HEK293 (cell line): ENCODE data around the gene CDC42EP1.

Experiments used
- KLF16 ChIP-seq: fragments of 450-650 bp; formaldehyde crosslinking; IDR thresholded peaks from 2 replicates; pipeline ENCODE4 v1.5.1; 2017; ENCODE audit warnings: missing biosample characterization, missing genetic modification characterization
- MZF1 ChIP-seq: fragments of 450-650 bp; formaldehyde crosslinking; IDR thresholded peaks from 2 replicates; pipeline ENCODE4 v1.5.1; 2017; ENCODE audit warnings: missing biosample characterization, missing genetic modification characterization, borderline replicate concordance
- ZBTB7A ChIP-seq: fragments of 450-650 bp; formaldehyde crosslinking; IDR thresholded peaks from 2 replicates; pipeline ENCODE4 v1.5.1; 2016; ENCODE audit warnings: low read depth, missing biosample characterization, missing genetic modification characterization
- ZNF146 ChIP-seq: fragments of 450-650 bp; formaldehyde crosslinking; IDR thresholded peaks from 2 replicates; pipeline ENCODE4 v1.5.1; 2016; ENCODE audit warnings: missing biosample characterization, missing genetic modification characterization
- ZNF274 ChIP-seq, 2 experiments: fragments of 200-500 bp in 1 of 2; fragments of 450-650 bp in 1 of 2; sonication (Bioruptor generic) in 1 of 2; formaldehyde crosslinking in 1 of 2; IDR thresholded peaks; 2 replicates each; pipeline versions ENCODE4 v1.5.1 to v1.6.1; 2014 to 2016; ENCODE audit warnings: borderline replicate concordance in 1 of 2, inconsistent platforms in 1 of 2, low read length in 1 of 2, missing biosample characterization in 1 of 2, missing genetic modification characterization in 1 of 2
- ZNF664 ChIP-seq: fragments of 450-650 bp; formaldehyde crosslinking; IDR thresholded peaks from 2 replicates; pipeline ENCODE4 v1.5.1; 2016; ENCODE audit warnings: missing biosample characterization, missing genetic modification characterization
- TF ChIP-seq, protein P1 (sequence below): fragments of 450-650 bp; formaldehyde crosslinking; IDR thresholded peaks from 2 replicates; pipeline ENCODE4 v1.5.1; 2016; ENCODE audit warnings: missing biosample characterization, missing genetic modification characterization
- TF ChIP-seq, protein P2 (sequence below): fragments of 450-650 bp; formaldehyde crosslinking; IDR thresholded peaks from 2 replicates; pipeline ENCODE4 v1.5.1; 2016; ENCODE audit warnings: missing biosample characterization, missing genetic modification characterization
- TF ChIP-seq, protein P3 (sequence below): fragments of 450-650 bp; formaldehyde crosslinking; IDR thresholded peaks from 2 replicates; pipeline ENCODE4 v1.5.1; 2016; ENCODE audit warnings: missing biosample characterization, missing genetic modification characterization
- TF ChIP-seq, protein P4 (sequence below): IDR thresholded peaks from 2 replicates; pipeline ENCODE4 v1.6.1; 2011; ENCODE audit warnings: mild to moderate bottlenecking, low read depth, low read length, borderline replicate concordance

DNA sequence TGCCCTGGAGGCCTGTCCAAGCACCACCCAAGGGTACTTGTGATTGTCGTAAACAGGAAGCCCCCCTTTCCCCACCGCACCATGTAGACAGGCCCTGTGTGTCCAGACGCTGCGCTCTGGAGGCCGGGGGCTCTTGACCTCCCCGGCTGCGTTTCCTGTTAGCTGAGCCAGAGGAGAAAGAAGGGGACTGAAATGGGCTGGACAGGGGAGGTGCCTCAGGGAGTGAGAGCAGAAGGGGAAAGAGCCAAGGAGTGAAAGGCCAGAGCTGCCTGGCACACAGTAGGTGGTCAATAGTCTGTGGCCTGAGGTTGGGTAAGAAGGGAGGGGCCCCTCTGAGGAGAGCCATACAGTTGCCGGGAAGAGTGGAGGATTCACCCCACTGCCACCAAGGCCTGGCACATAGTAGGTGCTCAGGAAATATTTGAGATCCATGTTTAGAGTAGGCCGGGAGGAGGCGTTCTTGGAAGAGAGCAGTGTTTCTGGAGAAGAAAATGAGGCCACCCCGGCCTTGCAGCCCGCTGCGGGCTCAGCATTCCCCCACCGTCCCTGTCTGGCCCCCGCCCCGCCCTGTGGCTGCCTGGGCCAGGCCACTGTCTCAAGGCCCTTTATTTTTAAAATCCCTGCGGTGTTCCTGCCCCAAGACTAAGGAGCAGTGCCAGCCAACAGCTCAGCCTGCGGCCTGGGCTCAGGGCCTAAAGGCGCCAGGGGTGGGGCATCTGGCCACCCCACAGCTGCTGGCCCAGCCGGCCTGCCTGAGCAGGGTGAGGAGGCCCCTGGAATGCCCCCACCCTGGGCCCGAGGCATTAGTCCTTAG is 13.6 kb upstream of the CDC42EP1 start:
- TF ChIP-seq, protein P1, sequence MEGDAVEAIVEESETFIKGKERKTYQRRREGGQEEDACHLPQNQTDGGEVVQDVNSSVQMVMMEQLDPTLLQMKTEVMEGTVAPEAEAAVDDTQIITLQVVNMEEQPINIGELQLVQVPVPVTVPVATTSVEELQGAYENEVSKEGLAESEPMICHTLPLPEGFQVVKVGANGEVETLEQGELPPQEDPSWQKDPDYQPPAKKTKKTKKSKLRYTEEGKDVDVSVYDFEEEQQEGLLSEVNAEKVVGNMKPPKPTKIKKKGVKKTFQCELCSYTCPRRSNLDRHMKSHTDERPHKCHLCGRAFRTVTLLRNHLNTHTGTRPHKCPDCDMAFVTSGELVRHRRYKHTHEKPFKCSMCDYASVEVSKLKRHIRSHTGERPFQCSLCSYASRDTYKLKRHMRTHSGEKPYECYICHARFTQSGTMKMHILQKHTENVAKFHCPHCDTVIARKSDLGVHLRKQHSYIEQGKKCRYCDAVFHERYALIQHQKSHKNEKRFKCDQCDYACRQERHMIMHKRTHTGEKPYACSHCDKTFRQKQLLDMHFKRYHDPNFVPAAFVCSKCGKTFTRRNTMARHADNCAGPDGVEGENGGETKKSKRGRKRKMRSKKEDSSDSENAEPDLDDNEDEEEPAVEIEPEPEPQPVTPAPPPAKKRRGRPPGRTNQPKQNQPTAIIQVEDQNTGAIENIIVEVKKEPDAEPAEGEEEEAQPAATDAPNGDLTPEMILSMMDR (tag by site-specific recombination) = no peak
- TF ChIP-seq KLF16 (tag by site-specific recombination) = no peak
- TF ChIP-seq, protein P2, sequence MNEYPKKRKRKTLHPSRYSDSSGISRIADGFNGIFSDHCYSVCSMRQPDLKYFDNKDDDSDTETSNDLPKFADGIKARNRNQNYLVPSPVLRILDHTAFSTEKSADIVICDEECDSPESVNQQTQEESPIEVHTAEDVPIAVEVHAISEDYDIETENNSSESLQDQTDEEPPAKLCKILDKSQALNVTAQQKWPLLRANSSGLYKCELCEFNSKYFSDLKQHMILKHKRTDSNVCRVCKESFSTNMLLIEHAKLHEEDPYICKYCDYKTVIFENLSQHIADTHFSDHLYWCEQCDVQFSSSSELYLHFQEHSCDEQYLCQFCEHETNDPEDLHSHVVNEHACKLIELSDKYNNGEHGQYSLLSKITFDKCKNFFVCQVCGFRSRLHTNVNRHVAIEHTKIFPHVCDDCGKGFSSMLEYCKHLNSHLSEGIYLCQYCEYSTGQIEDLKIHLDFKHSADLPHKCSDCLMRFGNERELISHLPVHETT = no peak
- TF ChIP-seq ZNF274 (IDR thresholded peaks at IDR 0.05; ENCODE audit: low read length) = no peak
- no peak for TF ChIP-seq ZNF274 (tag by site-specific recombination; IDR thresholded peaks at IDR 0.05; ENCODE audit: borderline replicate concordance)
- TF ChIP-seq, protein P3, sequence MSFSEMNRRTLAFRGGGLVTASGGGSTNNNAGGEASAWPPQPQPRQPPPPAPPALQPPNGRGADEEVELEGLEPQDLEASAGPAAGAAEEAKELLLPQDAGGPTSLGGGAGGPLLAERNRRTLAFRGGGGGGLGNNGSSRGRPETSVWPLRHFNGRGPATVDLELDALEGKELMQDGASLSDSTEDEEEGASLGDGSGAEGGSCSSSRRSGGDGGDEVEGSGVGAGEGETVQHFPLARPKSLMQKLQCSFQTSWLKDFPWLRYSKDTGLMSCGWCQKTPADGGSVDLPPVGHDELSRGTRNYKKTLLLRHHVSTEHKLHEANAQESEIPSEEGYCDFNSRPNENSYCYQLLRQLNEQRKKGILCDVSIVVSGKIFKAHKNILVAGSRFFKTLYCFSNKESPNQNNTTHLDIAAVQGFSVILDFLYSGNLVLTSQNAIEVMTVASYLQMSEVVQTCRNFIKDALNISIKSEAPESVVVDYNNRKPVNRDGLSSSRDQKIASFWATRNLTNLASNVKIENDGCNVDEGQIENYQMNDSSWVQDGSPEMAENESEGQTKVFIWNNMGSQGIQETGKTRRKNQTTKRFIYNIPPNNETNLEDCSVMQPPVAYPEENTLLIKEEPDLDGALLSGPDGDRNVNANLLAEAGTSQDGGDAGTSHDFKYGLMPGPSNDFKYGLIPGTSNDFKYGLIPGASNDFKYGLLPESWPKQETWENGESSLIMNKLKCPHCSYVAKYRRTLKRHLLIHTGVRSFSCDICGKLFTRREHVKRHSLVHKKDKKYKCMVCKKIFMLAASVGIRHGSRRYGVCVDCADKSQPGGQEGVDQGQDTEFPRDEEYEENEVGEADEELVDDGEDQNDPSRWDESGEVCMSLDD (tag by site-specific recombination) = no peak
- TF ChIP-seq ZBTB7A (tag by site-specific recombination) = no peak
- no peak for TF ChIP-seq ZNF146
- TF ChIP-seq ZNF664 (tag by site-specific recombination) = peak; percentile 77; the same call in 1 of the 2 replicates
- TF ChIP-seq MZF1 (tag by site-specific recombination) = no peak
- TF ChIP-seq, protein P4, sequence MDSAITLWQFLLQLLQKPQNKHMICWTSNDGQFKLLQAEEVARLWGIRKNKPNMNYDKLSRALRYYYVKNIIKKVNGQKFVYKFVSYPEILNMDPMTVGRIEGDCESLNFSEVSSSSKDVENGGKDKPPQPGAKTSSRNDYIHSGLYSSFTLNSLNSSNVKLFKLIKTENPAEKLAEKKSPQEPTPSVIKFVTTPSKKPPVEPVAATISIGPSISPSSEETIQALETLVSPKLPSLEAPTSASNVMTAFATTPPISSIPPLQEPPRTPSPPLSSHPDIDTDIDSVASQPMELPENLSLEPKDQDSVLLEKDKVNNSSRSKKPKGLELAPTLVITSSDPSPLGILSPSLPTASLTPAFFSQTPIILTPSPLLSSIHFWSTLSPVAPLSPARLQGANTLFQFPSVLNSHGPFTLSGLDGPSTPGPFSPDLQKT = no peak
